OCI-LY3 (cell line): ENCODE measurements around the gene ABHD12.

ENCODE experiments used
- H2AFZ ChIP-seq: fragments of 200-600, 300-600 bp; shearing (Covaris generic); 2 replicates; pipeline ENCODE4 v1.6.0; 2014; ENCODE audit warnings: antibody characterized with exemption, low read depth, low read length
- H3K27ac ChIP-seq: fragments of 200-600, 300-600 bp; sonication (generic); 2 replicates; pipeline ENCODE4 v1.5.1; 2014; ENCODE audit warnings: mild to moderate bottlenecking, low read length, moderate library complexity, mixed read lengths
- H3K27me3 ChIP-seq: fragments of 200-600, 300-600 bp; sonication (generic); 2 replicates; pipeline ENCODE4 v1.6.1; 2014; ENCODE audit warnings: low read depth, low read length, mixed read lengths
- H3K36me3 ChIP-seq: fragments of 200-600, 300-600 bp; sonication (generic); replicated peaks from 2 replicates; pipeline ENCODE3; 2014; ENCODE audit warnings: low read depth, low read length, mixed read lengths
- H3K4me1 ChIP-seq: fragments of 300-600, 200-600 bp; sonication (generic); 2 replicates; pipeline ENCODE4 v1.6.1; 2014; ENCODE audit warnings: low read length, mixed read lengths
- H3K4me2 ChIP-seq: fragments of 200-600, 300-600 bp; sonication (generic); 2 replicates; pipeline ENCODE4 v1.6.1; 2014; ENCODE audit warnings: low read length, mixed read lengths
- H3K4me3 ChIP-seq: fragments of 300-600, 200-600 bp; sonication (generic); 2 replicates; pipeline ENCODE4 v1.5.1; 2014; ENCODE audit warnings: antibody characterized with exemption, mild to moderate bottlenecking, low read length, moderate library complexity
- H3K79me2 ChIP-seq: fragments of 300-600, 200-600 bp; shearing (Covaris generic); 2 replicates; pipeline ENCODE4 v1.6.1; 2014; ENCODE audit warnings: mild to moderate bottlenecking, low read length, mixed read lengths
- H3K9ac ChIP-seq: fragments of 300-600, 200-600 bp; shearing (Covaris generic); 2 replicates; pipeline ENCODE4 v1.6.0; 2014; ENCODE audit warnings: mild to moderate bottlenecking, low read length, moderate library complexity
- H3K9me3 ChIP-seq: fragments of 200-600, 300-600 bp; shearing (Covaris generic); 2 replicates; pipeline ENCODE4 v1.6.1; 2014; ENCODE audit warnings: low read length, mixed read lengths; ENCODE audit not compliant: insufficient read depth
- H4K20me1 ChIP-seq: fragments of 200-600, 300-600 bp; sonication (generic); 2 replicates; pipeline ENCODE4 v1.6.1; 2016; ENCODE audit warnings: low read length, mixed read lengths; ENCODE audit not compliant: insufficient read depth
- CTCF ChIP-seq: fragments of 200-600, 300-600 bp; sonication (generic); IDR thresholded peaks from 2 replicates; pipeline ENCODE4 v1.5.1; 2014; ENCODE audit warnings: antibody characterized with exemption, low read length, low read depth
- EZH2phosphoT487 ChIP-seq: fragments of 200-600 bp; shearing (Covaris generic); IDR thresholded peaks from 2 replicates; pipeline ENCODE4 v1.6.1; 2018; ENCODE audit warnings: antibody characterized with exemption, mixed run types, low read depth

Gene ABHD12

GRCh38 chr20:25346349-25346748, 44.3 kb downstream of the ABHD12 start:
- no peaks in the 10 kb centered on the region for H3K27me3 ChIP-seq
- peaks cover 2% of the 10 kb centered on the region for H3K36me3 ChIP-seq
- no peak overlapping the region for H3K4me3 ChIP-seq
- H3K9me3 ChIP-seq, result no peaks in the 10 kb centered on the region
- no peak overlapping the region for H3K4me2 ChIP-seq
- H3K27ac ChIP-seq, result no peak overlapping the region
- H3K79me2 ChIP-seq, result peaks cover 23% of the 10 kb centered on the region
- TF ChIP-seq CTCF, result no peak
- no peak for TF ChIP-seq EZH2phosphoT487
- no peak overlapping the region for H3K9ac ChIP-seq
- no peak overlapping the region for H2AFZ ChIP-seq
- H4K20me1 ChIP-seq, result peaks cover 6% of the 10 kb centered on the region; the same call in 1 of the 2 replicates
- H3K4me1 ChIP-seq, result peaks cover 8% of the 10 kb centered on the region; the same call in 1 of the 2 replicates

DNA sequence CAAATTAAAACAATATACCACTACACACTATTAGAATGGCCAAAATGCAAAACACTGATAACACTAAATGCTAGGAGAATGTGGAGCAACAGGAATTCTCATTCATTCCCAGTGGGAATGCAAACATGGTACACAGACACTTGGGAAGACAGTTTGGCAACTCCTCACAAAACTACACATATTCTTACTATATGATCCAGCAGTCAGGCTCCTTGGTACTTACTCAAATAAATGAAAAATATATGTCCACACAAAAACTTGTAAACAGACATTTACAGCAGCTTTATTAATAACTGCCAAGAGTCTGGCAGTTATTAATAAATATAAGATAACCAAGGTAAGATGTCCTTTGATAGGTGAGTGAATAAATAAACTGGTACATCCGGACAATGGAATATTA, 44.9 kb downstream of the ABHD12 start:
- no peak overlapping the region for H3K9ac ChIP-seq
- peaks cover 11% of the 10 kb centered on the region for H4K20me1 ChIP-seq
- H3K4me3 ChIP-seq, result no peak overlapping the region
- no peak overlapping the region for H3K27ac ChIP-seq
- no peaks in the 10 kb centered on the region for H3K9me3 ChIP-seq
- H3K4me2 ChIP-seq, result no peak overlapping the region
- H3K4me1 ChIP-seq, result peaks cover 8% of the 10 kb centered on the region; the same call in 1 of the 2 replicates
- H2AFZ ChIP-seq, result no peak overlapping the region
- H3K36me3 ChIP-seq, result peaks cover 2% of the 10 kb centered on the region
- TF ChIP-seq EZH2phosphoT487 (no peak), CTCF (no peak)
- H3K27me3 ChIP-seq, result no peaks in the 10 kb centered on the region
- H3K79me2 ChIP-seq, result peaks cover 26% of the 10 kb centered on the region

DNA sequence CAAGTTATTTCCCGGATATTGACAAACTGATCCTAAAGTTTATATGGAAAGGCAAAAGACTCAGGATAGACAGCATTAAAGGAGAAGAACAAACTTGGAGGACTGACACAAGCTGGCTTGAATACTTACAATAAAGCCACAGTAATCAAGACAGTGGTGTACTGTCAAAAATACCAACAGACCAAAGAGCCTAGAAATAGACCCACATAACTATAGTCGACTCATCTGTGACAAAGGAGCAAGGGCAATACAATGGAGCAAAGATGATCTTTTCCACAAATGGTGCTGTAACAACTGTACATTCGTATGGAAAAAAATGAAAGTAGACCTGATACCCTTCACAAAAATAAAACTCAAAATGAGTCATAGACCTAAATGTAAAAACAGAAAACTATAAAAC, 46.0 kb downstream of the ABHD12 start:
- peaks cover 2% of the 10 kb centered on the region for H3K36me3 ChIP-seq
- no peak overlapping the region for H3K4me2 ChIP-seq
- peaks cover 15% of the 10 kb centered on the region for H4K20me1 ChIP-seq
- peaks cover 33% of the 10 kb centered on the region for H3K79me2 ChIP-seq
- H3K4me1 ChIP-seq, result peaks cover 8% of the 10 kb centered on the region; the same call in 1 of the 2 replicates
- H3K9me3 ChIP-seq, result no peaks in the 10 kb centered on the region
- H3K4me3 ChIP-seq, result no peak overlapping the region
- no peaks in the 10 kb centered on the region for H3K27me3 ChIP-seq
- no peak overlapping the region for H3K27ac ChIP-seq
- no peak overlapping the region for H3K9ac ChIP-seq
- no peak for TF ChIP-seq CTCF
- no peak for TF ChIP-seq EZH2phosphoT487
- no peak overlapping the region for H2AFZ ChIP-seq

DNA sequence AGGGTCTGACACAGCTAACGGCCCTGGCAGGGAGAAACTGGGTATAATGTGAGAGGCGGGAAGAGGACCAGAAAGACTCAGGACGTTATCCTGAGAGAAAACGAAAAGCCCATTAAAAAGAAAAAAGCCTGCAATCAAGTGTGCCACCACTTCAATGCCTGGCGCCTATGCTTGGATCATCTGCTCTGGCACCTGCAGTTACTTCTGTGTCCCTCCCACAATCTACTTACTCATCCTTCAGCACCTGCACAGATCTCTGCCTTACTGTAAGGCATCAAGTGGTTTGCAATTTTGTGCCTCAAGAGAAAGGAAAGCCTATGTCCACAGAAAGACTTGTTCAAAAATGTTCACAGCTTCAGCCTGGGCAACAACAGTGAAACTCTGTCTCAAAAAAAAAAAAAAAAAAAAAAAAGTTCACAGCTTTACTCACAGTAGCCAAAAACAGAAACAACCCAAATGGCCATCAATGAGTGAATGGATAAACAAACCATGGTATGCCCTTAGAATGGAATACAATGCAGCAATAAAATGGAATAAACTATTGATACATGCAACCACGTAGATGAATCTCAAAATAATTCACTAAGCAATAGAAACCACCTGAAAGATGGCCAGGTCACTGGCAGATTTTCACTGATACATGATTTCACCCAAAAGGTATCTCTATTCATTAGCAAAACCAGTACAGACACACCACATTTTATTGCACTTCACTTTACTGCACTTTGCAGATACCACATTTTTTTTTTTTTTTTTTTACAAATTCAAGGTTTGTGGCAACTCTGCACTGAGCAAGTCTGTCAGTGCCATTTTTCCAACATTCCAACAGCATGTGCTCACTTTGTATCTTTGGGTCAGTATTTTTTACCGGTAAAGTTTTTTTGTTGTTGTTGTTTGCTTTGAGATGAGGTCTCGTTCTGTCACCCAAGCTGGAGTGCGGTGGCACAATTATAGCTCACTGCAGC, 48.6 kb downstream of the ABHD12 start:
- no peak overlapping the region for H2AFZ ChIP-seq
- no peak overlapping the region for H3K4me3 ChIP-seq
- no peak overlapping the region for H3K27ac ChIP-seq
- peaks cover 15% of the 10 kb centered on the region for H4K20me1 ChIP-seq
- no peak overlapping the region for H3K9ac ChIP-seq
- H3K27me3 ChIP-seq, result no peaks in the 10 kb centered on the region
- no peak for TF ChIP-seq EZH2phosphoT487
- no peak for TF ChIP-seq CTCF
- H3K79me2 ChIP-seq, result peaks cover 34% of the 10 kb centered on the region
- peaks cover 2% of the 10 kb centered on the region for H3K36me3 ChIP-seq
- H3K4me2 ChIP-seq, result no peak overlapping the region
- peaks cover 8% of the 10 kb centered on the region; the same call in 1 of the 2 replicates for H3K4me1 ChIP-seq
- no peaks in the 10 kb centered on the region for H3K9me3 ChIP-seq
